ENCODE results near the gene TK1. TPM values are rescaled to one million over a fixed set of nuclear protein-coding genes. Genes with fewer than 3 reads are reported as not detected.

TK1 gene
- total RNA-seq, 2 experiments from 2014 or later: 175 to 179 TPM

GRCh38 chr17:78210111-78210510 is 23.3 kb upstream of the TK1 start:
- intact Hi-C loops (cut with micrococcal nuclease): no loop called here

DNA sequence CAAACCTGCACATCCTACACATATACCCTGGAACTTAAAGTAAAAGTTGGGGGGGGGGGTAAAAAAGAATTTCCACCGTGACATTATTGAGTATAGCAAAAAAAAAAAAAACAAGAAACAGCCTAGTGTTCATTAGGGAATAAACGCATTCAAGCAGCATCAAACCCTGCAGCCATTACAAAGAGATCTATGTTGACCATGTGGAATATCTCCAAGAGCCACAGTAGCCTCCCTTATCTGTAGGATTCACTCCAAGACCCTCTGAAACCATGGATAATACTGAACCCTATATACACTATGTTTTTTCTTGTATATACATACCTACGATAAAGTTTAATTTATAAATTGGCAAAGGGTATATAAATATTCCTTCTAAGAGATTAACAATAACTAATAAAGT is 21.6 kb upstream of the TK1 start:
- TF ChIP-seq, protein P1, sequence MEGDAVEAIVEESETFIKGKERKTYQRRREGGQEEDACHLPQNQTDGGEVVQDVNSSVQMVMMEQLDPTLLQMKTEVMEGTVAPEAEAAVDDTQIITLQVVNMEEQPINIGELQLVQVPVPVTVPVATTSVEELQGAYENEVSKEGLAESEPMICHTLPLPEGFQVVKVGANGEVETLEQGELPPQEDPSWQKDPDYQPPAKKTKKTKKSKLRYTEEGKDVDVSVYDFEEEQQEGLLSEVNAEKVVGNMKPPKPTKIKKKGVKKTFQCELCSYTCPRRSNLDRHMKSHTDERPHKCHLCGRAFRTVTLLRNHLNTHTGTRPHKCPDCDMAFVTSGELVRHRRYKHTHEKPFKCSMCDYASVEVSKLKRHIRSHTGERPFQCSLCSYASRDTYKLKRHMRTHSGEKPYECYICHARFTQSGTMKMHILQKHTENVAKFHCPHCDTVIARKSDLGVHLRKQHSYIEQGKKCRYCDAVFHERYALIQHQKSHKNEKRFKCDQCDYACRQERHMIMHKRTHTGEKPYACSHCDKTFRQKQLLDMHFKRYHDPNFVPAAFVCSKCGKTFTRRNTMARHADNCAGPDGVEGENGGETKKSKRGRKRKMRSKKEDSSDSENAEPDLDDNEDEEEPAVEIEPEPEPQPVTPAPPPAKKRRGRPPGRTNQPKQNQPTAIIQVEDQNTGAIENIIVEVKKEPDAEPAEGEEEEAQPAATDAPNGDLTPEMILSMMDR (IDR thresholded peaks at IDR 0.05): no peak
- Mint-ChIP-seq H3K27me3 (no peaks in the 10 kb centered on the region), H3K36me3 (ENCODE audit: low read depth) (no peaks in the 10 kb centered on the region), H3K4me3 (no peak overlapping the region), H3K27ac (no peak overlapping the region), H3K4me1 (ENCODE audit: low read depth) (peaks cover 1% of the 10 kb centered on the region), H3K9me3 (no peaks in the 10 kb centered on the region)
- intact Hi-C loops (cut with micrococcal nuclease): no loop called here
- DNase-seq (no peak), ATAC-seq (no peak)
- ChIA-PET POLR2A (no interaction called here), CTCF (no interaction called here)

More at GRCh38 chr17:78210111-78210510, 23.3 kb upstream of the TK1 start:
- DNase-seq: no peak
- no peaks in the 10 kb centered on the region for H3K9me3 Mint-ChIP-seq
- TF ChIP-seq, protein P1 (IDR thresholded peaks at IDR 0.05): no peak
- POLR2A ChIA-PET: no interaction called here
- H3K4me1 Mint-ChIP-seq (ENCODE audit: low read depth): peaks cover 5% of the 10 kb centered on the region
- H3K4me3 Mint-ChIP-seq: no peak overlapping the region
- no peak overlapping the region for H3K27ac Mint-ChIP-seq
- CTCF ChIA-PET: interaction anchor here (1.3 kb wide), 1 partner anchor 8 kb away, joined by 3 read pairs; no protein-coding TSS in a partner anchor
- no peak for ATAC-seq
- peaks cover 5% of the 10 kb centered on the region for H3K36me3 Mint-ChIP-seq (ENCODE audit: low read depth)
- no peaks in the 10 kb centered on the region for H3K27me3 Mint-ChIP-seq

- H3K4me3 Mint-ChIP-seq: no peak overlapping the region
- ATAC-seq (no peak), DNase-seq (no peak)
- TF ChIP-seq, protein P1 (IDR thresholded peaks at IDR 0.05): no peak
- H3K36me3 Mint-ChIP-seq (ENCODE audit: low read depth): no peaks in the 10 kb centered on the region
- H3K27ac Mint-ChIP-seq: no peak overlapping the region
- POLR2A ChIA-PET: interaction anchor here (0.7 kb wide), 1 partner anchor 10 kb away, joined by 4 read pairs; no protein-coding TSS in a partner anchor
- no peaks in the 10 kb centered on the region for H3K4me1 Mint-ChIP-seq (ENCODE audit: low read depth)
- intact Hi-C loops (cut with micrococcal nuclease): no loop called here
- CTCF ChIA-PET: interaction anchor here (1.5 to 1.7 kb wide), 2 partner anchors 18 to 31 kb away, joined by 4 read pairs; no protein-coding TSS in a partner anchor
- H3K9me3 Mint-ChIP-seq: no peaks in the 10 kb centered on the region
- H3K27me3 Mint-ChIP-seq: no peaks in the 10 kb centered on the region
These were observed 19.4 kb upstream of the TK1 start for GRCh38 chr17:78206298-78206697.

- no peaks in the 10 kb centered on the region for H3K4me1 Mint-ChIP-seq (ENCODE audit: low read depth)
- ChIA-PET POLR2A (no interaction called here), CTCF (interaction anchor here (0.6 kb wide), 1 partner anchor 92 kb away, joined by 3 read pairs; no protein-coding TSS in a partner anchor)
- H3K36me3 Mint-ChIP-seq (ENCODE audit: low read depth): no peaks in the 10 kb centered on the region
- no peaks in the 10 kb centered on the region for H3K27me3 Mint-ChIP-seq
- H3K27ac Mint-ChIP-seq: no peak overlapping the region
- ATAC-seq: no peak
- no peaks in the 10 kb centered on the region for H3K9me3 Mint-ChIP-seq
- intact Hi-C loops (cut with micrococcal nuclease): no loop called here
- TF ChIP-seq, protein P1 (IDR thresholded peaks at IDR 0.05): no peak
- no peak for DNase-seq
- no peak overlapping the region for H3K4me3 Mint-ChIP-seq
These were observed 18.4 kb upstream of the TK1 start for GRCh38 chr17:78205124-78205775.

DNA sequence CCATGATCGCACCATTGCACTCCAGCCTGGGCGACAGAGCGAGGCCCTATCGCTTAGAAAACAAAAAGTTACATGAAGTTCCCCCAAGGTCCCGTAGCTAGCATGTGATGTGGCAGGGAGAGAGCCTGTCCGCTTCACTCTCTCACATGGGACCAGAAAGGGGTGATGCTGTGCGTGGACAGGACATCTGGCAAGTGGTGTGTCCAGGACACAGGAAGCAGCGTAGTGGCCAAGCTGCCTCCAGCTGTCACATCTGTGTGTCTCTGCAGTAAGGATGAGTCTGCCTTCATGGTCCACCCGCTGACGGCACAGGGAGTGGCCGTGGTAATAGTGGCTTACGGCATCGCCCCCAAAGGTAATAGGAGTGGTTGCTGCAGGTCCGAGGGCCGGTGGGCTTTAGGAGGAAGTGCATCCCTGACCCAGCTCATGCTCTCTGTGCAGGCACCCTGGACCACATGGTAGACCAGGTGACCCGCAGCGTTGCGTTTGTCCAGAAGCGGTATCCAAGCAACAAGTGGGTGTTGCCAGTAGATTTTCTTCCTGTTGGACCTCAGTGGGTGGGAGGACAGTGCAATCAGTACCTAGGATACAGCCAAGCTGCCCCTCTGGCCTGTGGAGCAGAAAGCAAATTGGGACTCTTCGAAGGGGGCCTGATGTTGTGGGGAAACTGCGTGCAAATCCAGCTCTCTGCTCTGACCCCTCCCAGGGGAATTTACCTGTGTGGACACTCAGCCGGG is 17.7 kb upstream of the TK1 start:
- ATAC-seq: no peak

More for the DNA sequence above, 17.7 kb upstream of the TK1 start:
- no peak overlapping the region for H3K4me3 Mint-ChIP-seq
- DNase-seq: no peak
- TF ChIP-seq, protein P1 (IDR thresholded peaks at IDR 0.05): no peak
- H3K36me3 Mint-ChIP-seq (ENCODE audit: low read depth): no peaks in the 10 kb centered on the region
- H3K9me3 Mint-ChIP-seq: no peaks in the 10 kb centered on the region
- no peaks in the 10 kb centered on the region for H3K4me1 Mint-ChIP-seq (ENCODE audit: low read depth)
- POLR2A ChIA-PET: interaction anchor here (1.0 to 1.4 kb wide), 3 partner anchors 9 to 109 kb away, joined by 3 to 4 read pairs (median 3); no protein-coding TSS in a partner anchor
- no peak overlapping the region for H3K27ac Mint-ChIP-seq
- intact Hi-C loops (cut with micrococcal nuclease): no loop called here
- no peaks in the 10 kb centered on the region for H3K27me3 Mint-ChIP-seq
- CTCF ChIA-PET: interaction anchor here (0.6 to 1.5 kb wide), 2 partner anchors 47 to 91 kb away, joined by 3 to 4 read pairs; no protein-coding TSS in a partner anchor

Measured in activated CD8-positive, alpha-beta T cell treated with anti-CD3 and anti-CD28 coated beads for 36 hours (primary cell).